Stomach smooth muscle (tissue), 2 donors: Measurements from ENCODE around the gene DNAJC11.
A peak's percentile ranks its signal among the peaks of the same experiment; 100 is the strongest.

Source experiments
- H3K27ac ChIP-seq: one replicate; pipeline ENCODE4 v1.7.0; 2013; ENCODE audit warnings: mild to moderate bottlenecking, low read length, inconsistent platforms
- H3K27me3 ChIP-seq, 2 donors: one replicate each; pipeline ENCODE4 v1.7.0; 2013; ENCODE audit warnings: low read length in 2 of 2; ENCODE audit not compliant: insufficient read depth in 2 of 2, control insufficient read depth in 1 of 2
- H3K36me3 ChIP-seq, 2 donors: one replicate each; pipeline ENCODE4 v1.7.0; 2013; ENCODE audit warnings: low read length in 2 of 2; ENCODE audit not compliant: control insufficient read depth in 2 of 2, insufficient read depth in 2 of 2
- H3K4me1 ChIP-seq: one replicate; pipeline ENCODE4 v1.7.0; 2013; ENCODE audit warnings: low read length; ENCODE audit not compliant: control insufficient read depth, insufficient read depth
- H3K4me3 ChIP-seq, 2 donors: one replicate each; pipeline ENCODE4 v1.7.0; 2013; ENCODE audit warnings: low read length in 2 of 2
- H3K9ac ChIP-seq, 2 donors: one replicate each; pipeline ENCODE4 v1.7.0; 2013; ENCODE audit warnings: low read length in 2 of 2, mild to moderate bottlenecking in 1 of 2
- H3K9me3 ChIP-seq, 2 donors: one replicate each; pipeline ENCODE4 v1.7.0; 2013; ENCODE audit warnings: low read length in 2 of 2; ENCODE audit not compliant: control insufficient read depth in 2 of 2
- donor health status: healthy.
- donor health status: Pancreatic carcinoma.

Gene DNAJC11

DNA sequence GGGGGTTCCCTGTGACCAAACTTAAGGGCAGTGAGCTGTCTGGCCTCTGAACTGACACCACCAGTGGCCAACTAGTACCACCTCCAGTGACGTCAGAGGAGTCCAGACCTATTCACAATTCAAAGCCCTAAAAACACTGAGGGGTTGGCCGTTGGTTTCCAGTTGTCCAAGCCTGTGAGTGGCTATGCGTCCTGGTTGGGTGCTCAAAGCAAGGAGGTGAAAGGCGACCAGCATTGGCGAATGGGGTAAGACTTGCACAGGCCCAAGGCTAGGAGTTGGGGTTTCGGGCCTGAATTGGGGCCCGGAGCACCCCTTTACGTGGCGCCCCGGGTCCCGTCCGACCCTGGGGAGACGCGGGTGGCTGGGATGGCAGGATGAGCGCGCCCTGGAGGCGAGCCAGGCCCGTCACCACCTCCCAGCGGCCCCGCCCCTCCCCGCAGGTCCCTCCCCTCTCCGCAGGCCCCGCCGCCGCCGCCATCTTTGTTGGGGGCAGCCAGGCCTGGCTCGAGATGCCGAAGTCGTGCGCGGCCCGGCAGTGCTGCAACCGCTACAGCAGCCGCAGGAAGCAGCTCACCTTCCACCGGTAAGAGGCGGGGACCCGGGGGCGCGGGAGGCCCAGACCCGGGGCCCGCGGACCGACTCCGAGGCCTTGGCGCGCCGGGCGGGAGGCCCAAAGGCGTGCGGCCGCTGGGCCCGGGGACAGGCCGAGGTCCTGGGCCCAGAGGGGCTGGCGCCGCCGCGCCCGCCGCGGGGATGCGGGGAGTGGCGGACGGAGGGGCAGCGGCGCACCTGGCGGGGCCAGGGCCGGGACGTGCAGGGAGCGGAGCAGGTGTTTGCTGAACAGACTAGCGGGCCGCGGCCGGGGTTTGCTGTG is 76.7 kb downstream of the DNAJC11 start, which contains the start of gene THAP3:
Gene THAP3, plus strand, starts transcription at position 159 of the 874 bp plus-strand sequence. Its CDS starts 351 bp downstream, at position 510.
- H3K4me3 ChIP-seq: peak within 1 kb of the TSS; percentile 56 to 81
- H3K27me3 ChIP-seq: no peaks in the 10 kb centered on the region
- H3K36me3 ChIP-seq: peaks cover 37 to 47% of the 10 kb centered on the region in 2 donors
- H3K4me1 ChIP-seq: peaks cover 22% of the 10 kb centered on the region
- H3K27ac ChIP-seq: peak within 1 kb of the TSS; percentile 83
- no peaks in the 10 kb centered on the region for H3K9me3 ChIP-seq
- peak within 1 kb of the TSS; percentile 78 to 79 for H3K9ac ChIP-seq

DNA sequence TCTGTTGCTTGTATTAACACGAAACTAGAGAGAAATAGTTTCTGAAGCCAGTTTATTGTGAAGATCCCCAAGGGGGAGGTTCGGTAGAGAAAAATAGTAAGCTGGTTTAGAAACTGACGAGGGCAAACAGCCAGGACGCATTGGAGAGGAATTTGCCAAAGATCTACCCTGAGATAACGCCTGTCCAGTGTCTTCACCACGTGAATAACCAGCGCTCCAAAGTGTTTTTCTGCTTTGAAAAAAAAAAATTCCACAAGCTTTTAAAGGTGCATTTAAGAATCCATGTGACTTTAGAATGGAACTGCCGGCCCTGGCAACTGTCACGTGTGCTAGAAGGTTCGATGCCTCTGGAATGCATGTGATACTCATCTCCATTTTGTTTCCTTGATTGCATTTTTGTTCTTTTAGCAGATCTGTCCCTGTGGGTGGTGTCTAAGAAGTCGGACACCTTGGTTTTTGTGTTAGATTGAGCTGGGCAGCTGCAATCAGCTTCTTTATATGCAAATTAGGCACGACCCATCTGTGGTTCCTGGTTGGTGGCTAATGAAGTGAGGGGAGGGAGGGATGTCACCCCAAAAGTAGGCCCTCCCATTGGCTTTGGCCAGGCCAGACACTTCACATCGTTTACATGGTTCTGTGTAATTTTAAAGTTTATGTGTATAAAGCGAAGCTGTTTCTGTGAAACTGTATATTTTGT is 78.2 kb downstream of the DNAJC11 start:
- H3K9ac ChIP-seq: no peak overlapping the region
- no peaks in the 10 kb centered on the region for H3K27me3 ChIP-seq
- peaks cover 31 to 39% of the 10 kb centered on the region in 2 donors for H3K36me3 ChIP-seq
- H3K9me3 ChIP-seq: no peaks in the 10 kb centered on the region
- H3K4me3 ChIP-seq: no peak overlapping the region
- H3K27ac ChIP-seq: no peak overlapping the region
- peaks cover 22% of the 10 kb centered on the region for H3K4me1 ChIP-seq

DNA sequence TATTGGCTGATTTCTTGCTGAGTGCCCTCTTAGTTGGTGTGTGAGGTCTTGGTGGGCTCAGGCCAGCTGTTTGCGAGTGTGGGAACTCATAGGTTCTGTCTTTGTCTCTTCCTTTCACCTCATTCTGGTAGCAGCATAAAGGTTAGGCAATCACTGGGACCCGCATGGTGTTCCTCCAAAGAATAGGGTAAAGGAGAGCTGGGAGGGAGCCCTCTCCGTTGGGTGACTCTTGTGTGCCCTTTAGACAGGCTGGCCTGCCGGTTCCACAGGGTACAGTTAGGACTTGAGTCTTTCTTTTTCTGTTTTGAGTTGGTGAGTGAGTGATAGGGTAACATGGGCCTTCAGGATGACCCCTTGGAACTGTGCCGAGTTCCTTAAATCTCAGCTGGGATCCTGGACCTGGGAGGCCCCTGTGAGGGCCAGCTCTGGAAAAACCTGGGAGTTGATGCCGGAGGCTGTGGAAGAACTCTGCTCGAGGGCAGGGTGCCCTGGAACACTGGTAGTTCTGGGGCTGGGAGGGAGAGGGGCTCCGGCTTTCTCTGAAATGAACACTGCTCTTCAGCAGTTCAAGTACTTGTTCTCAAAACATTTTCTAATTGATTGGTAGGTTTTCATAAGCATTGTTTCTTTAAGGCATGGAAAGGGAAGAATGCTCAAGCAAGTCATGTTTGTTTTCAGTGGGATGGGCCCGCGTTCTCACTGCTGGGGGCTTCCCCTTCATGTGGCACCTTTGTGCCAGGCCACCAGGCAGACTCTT is 79.0 kb downstream of the DNAJC11 start:
- H3K4me3 ChIP-seq: no peak overlapping the region
- no peak overlapping the region for H3K9ac ChIP-seq
- H3K27me3 ChIP-seq: no peaks in the 10 kb centered on the region
- peaks cover 19% of the 10 kb centered on the region for H3K4me1 ChIP-seq
- no peaks in the 10 kb centered on the region for H3K9me3 ChIP-seq
- peaks cover 25 to 35% of the 10 kb centered on the region in 2 donors for H3K36me3 ChIP-seq
- peak overlapping the region; percentile 6 for H3K27ac ChIP-seq

DNA sequence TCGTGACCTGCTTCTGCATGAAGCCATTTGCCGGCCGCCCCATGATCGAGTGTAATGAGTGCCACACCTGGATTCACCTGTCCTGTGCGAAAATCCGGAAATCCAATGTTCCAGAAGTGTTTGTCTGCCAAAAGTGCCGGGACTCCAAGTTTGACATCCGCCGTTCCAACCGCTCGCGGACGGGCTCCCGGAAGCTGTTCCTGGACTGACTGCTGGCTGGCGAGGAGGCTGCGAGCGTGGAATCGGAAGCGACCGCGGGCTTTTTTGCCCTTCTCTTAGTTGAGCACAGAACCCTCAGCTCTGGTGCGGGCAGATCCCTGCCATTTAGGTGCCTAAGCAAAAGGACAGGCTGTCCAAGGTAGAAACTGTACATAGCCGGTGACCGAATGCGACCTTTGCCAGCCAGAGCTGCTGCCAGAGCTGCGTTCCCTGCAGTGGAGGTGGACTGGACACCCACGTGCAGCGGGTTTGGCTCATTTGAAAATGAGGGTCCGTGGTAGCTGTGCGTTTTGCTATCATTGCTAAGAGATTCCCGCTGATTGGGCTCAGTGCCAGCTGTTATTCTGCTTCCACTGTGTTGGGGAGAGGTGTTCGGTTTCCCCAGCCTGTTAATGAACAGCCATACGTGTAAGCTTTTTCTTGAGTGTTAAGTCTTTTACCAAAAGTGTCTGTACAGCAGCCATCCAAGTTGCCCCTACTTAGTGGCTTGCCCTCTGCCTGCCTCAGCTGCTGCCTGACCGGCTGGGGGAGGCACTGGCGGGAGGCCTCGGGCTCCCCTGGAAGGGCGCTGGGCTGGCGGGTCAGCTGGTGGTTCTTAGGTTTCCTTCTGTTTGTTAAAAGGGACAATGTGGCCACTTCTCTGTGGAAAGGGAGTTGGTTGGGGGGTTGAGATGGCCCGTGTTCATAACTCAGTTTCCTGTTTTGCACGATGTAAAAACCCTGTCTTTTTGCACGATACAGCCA is 79.9 kb downstream of the DNAJC11 start:
- no peak overlapping the region for H3K4me3 ChIP-seq
- H3K4me1 ChIP-seq: peaks cover 12% of the 10 kb centered on the region
- H3K9me3 ChIP-seq: no peaks in the 10 kb centered on the region
- H3K9ac ChIP-seq: no peak overlapping the region
- peak overlapping the region; percentile 6 for H3K27ac ChIP-seq
- peaks cover 28 to 32% of the 10 kb centered on the region in 2 donors for H3K36me3 ChIP-seq
- no peaks in the 10 kb centered on the region for H3K27me3 ChIP-seq

DNA sequence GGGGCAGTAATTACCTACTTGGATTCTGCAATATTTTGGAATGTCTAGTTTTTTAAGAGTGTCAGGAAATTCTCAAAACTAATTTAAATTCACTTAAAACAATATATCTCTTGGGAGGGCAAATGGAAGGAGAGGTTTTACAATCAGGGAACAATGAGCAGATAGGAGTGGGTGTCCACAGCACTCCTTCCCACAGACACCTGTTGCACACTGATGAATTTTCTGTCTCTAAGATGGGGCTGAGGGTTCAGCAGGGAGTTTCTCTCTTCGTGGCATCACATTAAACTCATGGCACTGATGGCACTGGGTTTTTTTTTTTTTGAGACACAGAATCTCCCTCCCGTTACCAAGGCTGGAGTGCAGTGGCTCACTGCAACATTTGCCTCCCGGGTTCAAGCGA is 82.6 kb downstream of the DNAJC11 start:
- Histone ChIP-seq H3K27ac (no peak overlapping the region), H3K36me3 (peaks cover 30 to 32% of the 10 kb centered on the region in 2 donors), H3K4me1 (peaks cover 6% of the 10 kb centered on the region), H3K9ac (no peak overlapping the region), H3K9me3 (no peaks in the 10 kb centered on the region), H3K4me3 (no peak overlapping the region), H3K27me3 (no peaks in the 10 kb centered on the region)

DNA sequence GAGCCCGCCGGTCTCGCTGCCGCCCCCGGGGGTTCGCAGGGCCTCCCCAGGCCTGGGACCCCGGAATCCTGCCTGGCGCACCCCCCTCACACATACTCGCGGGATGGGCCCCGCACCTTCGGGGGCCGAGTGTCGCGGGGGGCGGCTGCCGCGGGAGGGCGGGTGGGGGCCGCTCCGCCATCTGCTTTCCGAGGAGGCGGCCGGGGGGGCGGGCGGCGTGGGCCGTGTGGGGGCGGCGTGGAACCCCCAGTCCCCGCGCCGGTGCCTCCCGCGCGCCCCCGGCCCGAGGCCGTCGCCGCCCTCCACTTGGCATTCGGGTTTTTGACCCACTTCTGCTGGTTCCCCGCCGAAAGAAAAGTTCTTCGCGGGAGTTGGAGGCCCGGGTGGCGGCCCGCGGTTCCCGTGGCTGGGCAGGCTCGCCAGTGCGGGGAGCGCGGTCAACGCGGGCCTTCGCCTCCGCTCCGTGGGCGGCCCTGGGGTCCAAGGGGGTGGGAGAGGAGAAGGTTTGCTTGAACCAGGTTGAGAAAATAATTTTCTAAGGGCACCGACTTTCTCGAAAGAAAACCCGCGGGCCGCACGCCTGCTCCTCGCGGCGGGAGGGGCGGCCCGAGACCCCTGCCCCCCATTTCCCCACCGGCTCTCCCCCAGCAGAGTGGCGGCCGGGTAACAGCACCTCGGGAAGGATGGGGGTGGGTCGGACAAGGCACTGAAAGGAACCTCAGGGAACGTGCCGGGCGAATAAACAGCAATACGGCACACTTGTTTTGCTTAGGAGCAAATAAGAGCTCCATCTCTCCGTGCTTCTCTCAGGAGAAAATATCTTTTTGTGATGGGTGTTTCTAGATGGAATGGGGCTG is 86.5 kb downstream of the DNAJC11 start:
- H3K9me3 ChIP-seq: no peaks in the 10 kb centered on the region
- peak overlapping the region; percentile 64 for H3K27ac ChIP-seq
- H3K4me1 ChIP-seq: peaks cover 19% of the 10 kb centered on the region
- peaks cover 10 to 18% of the 10 kb centered on the region in 2 donors for H3K36me3 ChIP-seq
- no peaks in the 10 kb centered on the region for H3K27me3 ChIP-seq
- peak overlapping the region; percentile 55 to 73 for H3K9ac ChIP-seq
- peak overlapping the region; percentile 66 to 78 for H3K4me3 ChIP-seq

DNA sequence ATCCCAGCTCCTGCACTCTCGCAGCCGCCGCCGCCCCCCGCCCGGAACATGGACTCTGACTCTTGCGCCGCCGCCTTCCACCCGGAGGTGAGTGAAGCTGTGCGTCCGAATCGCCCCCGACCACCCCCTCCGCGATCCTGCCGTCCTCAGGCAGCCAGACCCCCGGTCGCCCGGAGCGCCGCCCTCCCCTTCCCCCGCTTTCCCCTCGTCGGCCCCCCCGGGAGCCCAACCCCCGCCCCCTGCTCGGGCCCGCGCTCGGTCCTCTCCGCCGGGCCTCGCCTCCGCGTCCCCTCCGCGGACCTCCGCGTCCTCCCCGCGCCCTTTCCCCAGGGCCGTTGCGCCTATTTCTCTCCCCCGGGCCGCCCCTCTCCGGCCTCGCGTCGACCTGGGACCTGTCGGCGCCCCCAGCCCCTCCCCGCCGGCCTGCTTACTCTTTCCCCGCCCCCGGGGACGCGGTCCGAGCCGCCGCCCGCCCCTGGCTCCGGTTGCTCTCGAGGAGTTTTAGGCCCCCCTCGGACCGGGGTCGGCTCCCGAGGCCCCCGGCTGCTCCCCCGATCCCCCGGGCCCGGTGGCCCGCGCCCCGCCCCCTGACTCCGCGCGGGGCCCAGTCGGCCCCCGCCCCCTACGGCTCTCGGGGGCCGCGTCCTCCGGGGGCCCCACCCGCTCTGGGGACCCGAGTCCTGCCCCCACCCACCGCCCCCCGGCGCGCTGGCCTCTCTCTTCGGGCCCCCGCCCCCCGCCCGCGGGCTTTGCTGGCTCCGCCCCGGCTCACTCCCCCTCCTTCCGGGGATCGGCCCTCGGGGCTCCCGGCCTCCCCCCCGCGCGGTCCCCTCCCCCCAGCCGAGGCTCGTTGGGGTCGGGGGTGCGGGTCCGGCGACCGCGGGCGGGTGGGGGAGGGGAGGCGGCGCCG is 87.3 kb downstream of the DNAJC11 start:
- Histone ChIP-seq H3K36me3 (peaks cover 3 to 9% of the 10 kb centered on the region in 2 donors), H3K27ac (peak overlapping the region; percentile 88), H3K27me3 (no peaks in the 10 kb centered on the region), H3K9ac (peak overlapping the region; percentile 36 to 82), H3K4me3 (peak overlapping the region; percentile 63 to 78), H3K9me3 (no peaks in the 10 kb centered on the region), H3K4me1 (peaks cover 19% of the 10 kb centered on the region)

DNA sequence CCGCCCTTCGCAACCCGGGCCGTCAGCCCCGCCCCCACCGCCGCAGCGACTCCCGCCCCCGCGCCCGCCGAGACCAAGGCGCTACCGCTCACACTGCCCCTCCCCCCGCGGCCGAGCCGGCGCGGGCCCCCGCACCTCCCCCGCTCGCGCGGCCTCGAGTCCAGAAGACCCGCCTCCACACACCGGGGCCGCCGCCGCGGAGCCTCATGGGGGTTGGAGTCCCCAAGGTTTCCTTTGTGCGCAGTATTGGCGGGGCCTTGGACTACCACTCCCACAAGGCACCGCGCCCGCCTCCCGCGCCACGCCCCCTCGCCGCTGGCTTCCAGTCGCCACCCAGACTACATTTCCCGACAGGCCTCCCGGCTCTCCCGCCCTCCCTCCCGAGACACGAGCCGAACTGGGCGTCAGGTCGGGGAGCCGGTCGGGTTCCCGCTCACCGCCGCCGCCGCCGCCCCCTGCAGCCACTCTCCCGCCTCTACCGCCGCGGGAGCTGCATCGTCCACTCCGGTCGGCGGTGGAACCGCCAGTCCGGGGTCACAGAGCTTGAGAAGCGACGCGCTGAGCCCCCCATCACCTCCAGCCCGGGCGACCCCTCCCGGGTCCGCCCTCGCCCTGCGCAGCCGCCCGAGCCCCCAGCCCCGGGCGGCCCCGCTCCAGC is 88.1 kb downstream of the DNAJC11 start, which contains the start of gene PHF13:
Gene PHF13, plus strand, starts transcription at position 371 of the 658 bp plus-strand sequence. CDS start 336 bp downstream, outside the sequence.
- Histone ChIP-seq H3K9me3 (no peaks in the 10 kb centered on the region), H3K27ac (peak within 1 kb of the TSS; percentile 97), H3K4me3 (peak within 1 kb of the TSS; percentile 98), H3K9ac (peak within 1 kb of the TSS; percentile 94 to 99), H3K4me1 (peaks cover 19% of the 10 kb centered on the region), H3K27me3 (no peaks in the 10 kb centered on the region), H3K36me3 (peaks cover 3 to 8% of the 10 kb centered on the region in 2 donors)
